Lower leg skin (tissue), 3 donors: ENCODE data around the gene DCUN1D3.

Source experiments
- CTCF ChIP-seq, 3 donors: fragments of 450-650 bp; IDR thresholded peaks; one replicate each; pipeline ENCODE4 v1.5.1; 2016; ENCODE audit warnings: antibody characterized with exemption in 3 of 3, mild to moderate bottlenecking in 3 of 3, moderate library complexity in 2 of 3
- POLR2A ChIP-seq, 2 donors: fragments of 450-650 bp; IDR thresholded peaks; one replicate each; pipeline ENCODE4 v1.6.1; 2016 to 2017; ENCODE audit warnings: antibody characterized with exemption in 2 of 2, mild to moderate bottlenecking in 1 of 2, moderate library complexity in 1 of 2

- TF ChIP-seq CTCF (IDR thresholded peaks at IDR 0.05): no peak
- no peak for TF ChIP-seq POLR2A (IDR thresholded peaks at IDR 0.05)
Observed at GRCh38 chr16:20818929-20819585, 81.1 kb downstream of the DCUN1D3 start.
